Measurements from ENCODE around the gene ZNF780A.

DNA sequence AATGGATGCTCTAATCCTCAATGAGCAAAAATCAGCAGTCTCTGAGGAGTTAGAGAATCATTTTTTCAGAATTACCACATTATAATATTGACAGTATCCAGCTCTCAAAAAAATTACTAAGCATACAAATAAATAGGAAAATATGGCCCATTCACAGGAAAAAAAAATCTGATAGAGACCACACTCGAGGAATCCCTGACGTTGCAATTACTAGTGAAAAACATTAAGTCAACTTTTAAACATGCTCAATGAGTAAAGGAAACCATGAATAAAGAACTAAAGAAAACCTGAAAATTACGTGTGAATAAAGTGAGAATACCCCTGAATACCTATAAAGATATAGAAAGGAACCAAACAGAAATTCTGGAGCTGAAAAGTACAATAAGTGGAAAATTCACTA, 38.7 kb upstream of the ZNF780A start:
- TF ChIP-seq CTCF (IDR thresholded peaks at IDR 0.05; ENCODE audit: low read depth, low read length) (no peak), EZH2phosphoT487 (IDR thresholded peaks at IDR 0.05; ENCODE audit: low read depth) (no peak)

Measured in OCI-LY3 (cell line).